K562 (cell line): ENCODE measurements around the gene GNAZ. TPM values are rescaled to one million over a fixed set of nuclear protein-coding genes. Genes with fewer than 3 reads are reported as not detected.
A peak's percentile ranks its signal among the peaks of the same experiment; 100 is the strongest.

Source experiments
- EGR1 ChIP-seq: fragments of 450-650 bp; conservative IDR thresholded peaks from 2 replicates; pipeline ENCODE4 v1.6.1; 2017; ENCODE audit warnings: mild to moderate bottlenecking
- FOXK1 ChIP-seq: sonication (generic); formaldehyde crosslinking; IDR thresholded peaks from 2 replicates; pipeline ENCODE4 v1.8.0; 2022; ENCODE audit warnings: missing genetic modification reagents, mild to moderate bottlenecking, borderline replicate concordance
- JUN ChIP-seq, 2 experiments: sonication (generic) in 1 of 2; formaldehyde crosslinking in 1 of 2; IDR thresholded peaks; 2 replicates each; pipeline versions ENCODE4 v1.6.1 to v1.8.0; 2012 to 2022; ENCODE audit warnings: borderline replicate concordance in 2 of 2, mild to moderate bottlenecking in 2 of 2, improper control_type of control experiment in 1 of 2, low read depth in 1 of 2, low read length in 1 of 2, missing genetic modification reagents in 1 of 2
- KLF13 ChIP-seq: fragments of 450-650 bp; IDR thresholded peaks from 2 replicates; pipeline ENCODE4 v1.6.1; 2016; ENCODE audit warnings: missing genetic modification characterization, low read depth, mild to moderate bottlenecking, missing compliant biosample characterization, moderate library complexity, borderline replicate concordance
- MAFK ChIP-seq: IDR thresholded peaks from 2 replicates; pipeline ENCODE4 v1.6.1; 2011; ENCODE audit warnings: low read length, improper control_type of control experiment
- MECOM ChIP-seq: fragments of 250-450 bp; sonication (Bioruptor Pico); IDR thresholded peaks from 2 replicates; pipeline ENCODE4 v1.8.0; 2022; ENCODE audit warnings: inconsistent platforms
- MXI1 ChIP-seq: IDR thresholded peaks from 2 replicates; pipeline ENCODE4 v1.6.1; 2011; ENCODE audit warnings: low read depth, mild to moderate bottlenecking, improper control_type of control experiment, low read length
- NFE2 ChIP-seq: IDR thresholded peaks from 2 replicates; pipeline ENCODE4 v1.6.1; 2014; ENCODE audit warnings: antibody characterized with exemption, low read depth
- SMC3 ChIP-seq: conservative IDR thresholded peaks from 2 replicates; pipeline ENCODE4 v1.6.1; 2011; ENCODE audit warnings: low read depth, low read length, improper control_type of control experiment; ENCODE audit not compliant: insufficient read depth
- TEAD4 ChIP-seq, 2 experiments: sonication (generic) in 1 of 2; formaldehyde crosslinking in 1 of 2; IDR thresholded peaks; 2 replicates each; pipeline versions ENCODE4 v1.6.1 to v1.8.0; 2012 to 2022; ENCODE audit warnings: borderline replicate concordance in 1 of 2, inconsistent platforms in 1 of 2, low read length in 1 of 2, mild to moderate bottlenecking in 1 of 2, missing genetic modification reagents in 1 of 2
- WHSC1 ChIP-seq: IDR thresholded peaks from one replicate; pipeline ENCODE4 v1.6.1; 2012; ENCODE audit warnings: low read length, control low read depth, inconsistent platforms
- ZBED1 ChIP-seq: IDR thresholded peaks from 2 replicates; pipeline ENCODE4 v1.6.1; 2014
- ZNF384 ChIP-seq: IDR thresholded peaks from 2 replicates; pipeline ENCODE4 v1.6.1; 2012; ENCODE audit warnings: low read depth, low read length, improper control_type of control experiment
- polyA plus RNA-seq, 8 experiments: library from polyadenylated mRNA; depleted of rRNA in 4 of 8; stranded (reverse) in 5 of 8; unstranded in 3 of 8; fragments of >200 nt; fragmentation: Nextera tagmentation in 2 of 8; fragmentation: Illumina TruSeq in 1 of 8; extraction: Ambion mirVana in 2 of 8; extraction: Trizol in 1 of 8; gene quantifications; 2 replicates each; pipeline versions ENCODE4 v1.2.1 to v1.2.3, GENCODE V29; 2011 to 2014; ENCODE audit warnings: inconsistent platforms in 1 of 8, missing spikeins in 1 of 8
- total RNA-seq, 7 experiments: library from RNA; depleted of rRNA in 6 of 7; stranded (reverse); fragments of >200 nt in 6 of 7; fragmentation: Illumina TruSeq in 2 of 7; extraction: Trizol in 2 of 7; gene quantifications; 2 replicates each; pipeline versions ENCODE4 v1.2.1 to v1.2.3, GENCODE V29; 2011 to 2021; ENCODE audit warnings: low replicate concordance in 1 of 7

Gene GNAZ
- total and polyA plus RNA-seq, 9 of the 15 experiments (the other 6 are each of a cell fraction or from before 2014, with no cell fraction given) = 0.04 to 0.22 (median 0.13) TPM; not detected in 3

DNA sequence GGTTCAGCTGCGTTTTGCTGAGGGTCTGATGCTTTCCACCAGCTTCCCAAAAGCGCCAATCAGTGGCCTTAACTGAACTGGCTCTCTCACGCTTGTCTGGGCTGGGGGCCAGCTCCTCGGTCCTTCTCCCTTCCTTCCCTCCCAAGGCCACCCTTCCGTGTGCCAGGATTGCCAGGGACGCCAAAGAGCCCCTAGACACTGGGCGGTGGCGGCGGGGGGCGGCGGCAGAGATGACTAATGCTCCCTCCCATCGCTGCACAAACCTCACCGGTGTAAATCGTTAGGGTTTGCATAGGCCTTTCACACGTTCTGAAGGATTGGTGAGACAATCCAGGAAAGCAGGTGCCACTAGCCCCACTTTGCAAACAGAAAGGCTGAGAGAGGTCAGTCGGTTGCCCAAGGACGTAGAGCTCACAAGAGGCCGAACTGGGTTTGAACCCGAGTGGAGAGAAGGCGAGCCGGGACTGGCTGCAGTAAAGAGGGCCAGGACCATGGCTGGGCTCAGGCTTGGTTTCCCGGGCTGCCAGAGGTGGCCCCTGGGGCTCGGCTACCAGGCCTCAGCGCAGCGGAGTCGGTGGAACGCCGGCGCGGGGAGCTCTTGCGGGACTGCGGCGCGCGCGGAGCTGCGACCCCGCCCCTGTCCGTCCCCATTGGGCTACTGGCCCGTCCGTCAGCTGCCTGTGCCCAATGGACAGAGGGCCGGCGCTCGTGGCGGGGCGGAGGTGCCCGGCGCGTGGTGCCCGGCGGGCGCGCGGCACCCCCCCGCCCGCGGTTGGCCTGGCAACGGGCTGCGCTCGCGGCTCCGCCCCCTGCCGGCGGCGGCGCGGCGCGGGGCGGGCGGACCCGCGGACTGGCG, 589 bp upstream of the GNAZ start (continued):
- TF ChIP-seq SMC3 (0 out of 2 replicates have a peak, but pooled peaks have one; percentile 58), MECOM (CRISPR knock-in tag) (no peak), JUN (IDR thresholded peaks at IDR 0.05; ENCODE audit: borderline replicate concordance, low read depth, low read length) (peak; percentile 37; the same call in 1 of the 2 replicates), JUN (CRISPR knock-in tag; IDR thresholded peaks at IDR 0.05; ENCODE audit: borderline replicate concordance) (no peak), EGR1 (no peak; the same call in 1 of the 2 replicates), MAFK (peak; percentile 25; the same call in 1 of the 2 replicates), ZBED1 (0 out of 2 replicates have a peak, but pooled peaks have one; percentile 33), ZNF384 (0 out of 2 replicates have a peak, but pooled peaks have one; percentile 33), NFE2 (0 out of 2 replicates have a peak, but pooled peaks have one; percentile 4), WHSC1 (no peak), TEAD4 (IDR thresholded peaks at IDR 0.05; ENCODE audit: low read length) (peak; percentile 42; the same call in 1 of the 2 replicates), TEAD4 (CRISPR knock-in tag; IDR thresholded peaks at IDR 0.05; ENCODE audit: borderline replicate concordance) (no peak), KLF13 (peak; percentile 80; the same call in 1 of the 2 replicates), FOXK1 (CRISPR knock-in tag) (no peak), MXI1 (peak; percentile 55; the same call in 1 of the 2 replicates)
